Measurements from ENCODE around the gene CDR2. TPM values are rescaled to one million over a fixed set of nuclear protein-coding genes. Genes with fewer than 3 reads are reported as not detected.

The CDR2 gene
- polyA plus RNA-seq, 3 donors: 4.8 to 18.9 (median 14.6) TPM

GRCh38 chr16:22329199-22329695 is 45.2 kb downstream of the CDR2 start:
- H3K27ac ChIP-seq (ENCODE audit: low read depth, low read length): no peak overlapping the region
- WGBS, 3 donors: 93 to 96% (median 96%) methylated on average over 9 of the region's 9 CpGs

- no peak overlapping the region for H3K27ac ChIP-seq (ENCODE audit: low read depth, low read length)
- WGBS, 3 donors: 89 to 94% (median 91%) methylated on average over 10 of the region's 10 CpGs
Measured at GRCh38 chr16:22328081-22328725, 46.2 kb downstream of the CDR2 start.

GRCh38 chr16:22327446-22327775 is 47.0 kb downstream of the CDR2 start:
- H3K27ac ChIP-seq (ENCODE audit: low read depth, low read length): no peak overlapping the region
- WGBS, 3 donors: 90 to 95% (median 95%) methylated on average over 6 of the region's 6 CpGs

GRCh38 chr16:22326771-22327445 is 47.5 kb downstream of the CDR2 start:
- no peak overlapping the region for H3K27ac ChIP-seq (ENCODE audit: low read depth, low read length)

GRCh38 chr16:22326369-22326652 is 48.1 kb downstream of the CDR2 start:
- H3K27ac ChIP-seq (ENCODE audit: low read depth, low read length): no peak overlapping the region
- 82 to 94% (median 89%) methylated on average over 4 of the region's 4 CpGs for WGBS, 3 donors

More at GRCh38 chr16:22326771-22327445, 47.5 kb downstream of the CDR2 start:
- WGBS, 3 donors: 88 to 93% (median 92%) methylated on average over 13 of the region's 13 CpGs

GRCh38 chr16:22325598-22326368 is 48.6 kb downstream of the CDR2 start:
- WGBS, 3 donors: 93 to 96% (median 95%) methylated on average over 38 to 46 of the region's 46 CpGs
- no peak overlapping the region for H3K27ac ChIP-seq (ENCODE audit: low read depth, low read length)

GRCh38 chr16:22324787-22325597 is 49.4 kb downstream of the CDR2 start:
- WGBS, 3 donors: 87 to 92% (median 88%) methylated on average over 19 of the region's 19 CpGs

GRCh38 chr16:22323959-22324786 is 50.2 kb downstream of the CDR2 start:
- 83 to 87% (median 86%) methylated on average over 24 of the region's 24 CpGs for WGBS, 3 donors
- no peak overlapping the region for H3K27ac ChIP-seq (ENCODE audit: low read depth, low read length)

More at GRCh38 chr16:22324787-22325597, 49.4 kb downstream of the CDR2 start:
- no peak overlapping the region for H3K27ac ChIP-seq (ENCODE audit: low read depth, low read length)

GRCh38 chr16:22323173-22323958 is 51.1 kb downstream of the CDR2 start:
- WGBS, 3 donors: 91% methylated on average over 12 of the region's 12 CpGs
- H3K27ac ChIP-seq (ENCODE audit: low read depth, low read length): no peak overlapping the region

- whole genome bisulfite sequencing, 3 donors: 94 to 96% (median 95%) methylated on average over 17 of the region's 17 CpGs
- no peak overlapping the region for H3K27ac ChIP-seq (ENCODE audit: low read depth, low read length)
Measured at GRCh38 chr16:22322741-22323140, 51.7 kb downstream of the CDR2 start.

GRCh38 chr16:22322021-22322471 is 52.4 kb downstream of the CDR2 start:
- WGBS, 3 donors: 73 to 95% (median 93%) methylated on average over 11 of the region's 11 CpGs
- no peak overlapping the region for H3K27ac ChIP-seq (ENCODE audit: low read depth, low read length)

GRCh38 chr16:22321340-22322001 is 52.9 kb downstream of the CDR2 start:
- WGBS, 3 donors: 50% methylated on average over 16 of the region's 16 CpGs
- H3K27ac ChIP-seq (ENCODE audit: low read depth, low read length): no peak overlapping the region

- H3K27ac ChIP-seq (ENCODE audit: low read depth, low read length): no peak overlapping the region
- 73 to 82% (median 81%) methylated on average over 13 of the region's 13 CpGs for WGBS, 3 donors
Measured at GRCh38 chr16:22320572-22321339, 53.7 kb downstream of the CDR2 start.

GRCh38 chr16:22318690-22319358 is 55.6 kb downstream of the CDR2 start:
- 70 to 84% (median 82%) methylated on average over 18 of the region's 18 CpGs for WGBS, 3 donors
- no peak overlapping the region for H3K27ac ChIP-seq (ENCODE audit: low read depth, low read length)

- WGBS, 3 donors: 91 to 92% (median 92%) methylated on average over 6 of the region's 6 CpGs
- no peak overlapping the region for H3K27ac ChIP-seq (ENCODE audit: low read depth, low read length)
Measured at GRCh38 chr16:22317625-22318024, 56.8 kb downstream of the CDR2 start.

Measured in adipose tissue (tissue), 3 donors.